ENCODE measurements around the gene ABLIM1.

DNA sequence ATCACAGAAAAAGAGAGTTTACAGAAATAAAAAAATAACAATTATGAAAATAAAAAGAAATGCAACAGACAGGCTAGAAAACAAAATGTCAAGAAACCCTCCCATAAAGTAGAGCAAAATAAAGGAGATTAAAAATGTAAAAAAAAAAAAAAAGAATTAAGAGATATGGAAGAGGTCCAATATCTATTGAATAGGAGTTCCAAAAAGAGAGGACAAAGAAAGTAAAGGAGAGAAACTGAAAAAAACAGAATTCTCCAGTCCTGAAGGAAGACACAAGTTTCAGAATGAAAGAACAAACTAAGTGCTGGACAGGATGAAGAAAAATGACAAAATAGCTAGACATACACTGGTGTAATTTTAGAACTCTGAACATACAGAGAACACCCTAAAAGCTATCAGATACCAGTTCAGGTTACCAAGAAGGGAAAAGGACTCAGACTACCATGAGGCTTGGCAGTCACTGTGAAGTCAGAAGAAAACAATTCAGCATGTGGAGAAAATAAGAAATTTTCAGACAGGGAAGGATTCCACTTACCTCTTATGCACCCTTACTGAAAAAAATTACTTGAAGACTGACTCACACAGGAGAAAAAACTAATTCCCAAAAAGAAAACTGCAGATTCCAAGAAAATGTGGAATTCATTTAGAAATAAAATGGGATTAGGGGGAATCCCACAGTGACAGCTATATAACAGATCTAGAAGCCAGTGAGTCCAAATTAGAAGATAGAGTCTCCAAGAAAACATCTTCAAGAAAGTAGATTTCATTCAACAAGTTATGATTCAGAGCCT, 40.4 kb upstream of the ABLIM1 start:
- TF ChIP-seq EP300 (IDR thresholded peaks at IDR 0.05) (no peak), POLR2A (IDR thresholded peaks at IDR 0.05) (no peak)
- TF ChIP-seq, protein P1, sequence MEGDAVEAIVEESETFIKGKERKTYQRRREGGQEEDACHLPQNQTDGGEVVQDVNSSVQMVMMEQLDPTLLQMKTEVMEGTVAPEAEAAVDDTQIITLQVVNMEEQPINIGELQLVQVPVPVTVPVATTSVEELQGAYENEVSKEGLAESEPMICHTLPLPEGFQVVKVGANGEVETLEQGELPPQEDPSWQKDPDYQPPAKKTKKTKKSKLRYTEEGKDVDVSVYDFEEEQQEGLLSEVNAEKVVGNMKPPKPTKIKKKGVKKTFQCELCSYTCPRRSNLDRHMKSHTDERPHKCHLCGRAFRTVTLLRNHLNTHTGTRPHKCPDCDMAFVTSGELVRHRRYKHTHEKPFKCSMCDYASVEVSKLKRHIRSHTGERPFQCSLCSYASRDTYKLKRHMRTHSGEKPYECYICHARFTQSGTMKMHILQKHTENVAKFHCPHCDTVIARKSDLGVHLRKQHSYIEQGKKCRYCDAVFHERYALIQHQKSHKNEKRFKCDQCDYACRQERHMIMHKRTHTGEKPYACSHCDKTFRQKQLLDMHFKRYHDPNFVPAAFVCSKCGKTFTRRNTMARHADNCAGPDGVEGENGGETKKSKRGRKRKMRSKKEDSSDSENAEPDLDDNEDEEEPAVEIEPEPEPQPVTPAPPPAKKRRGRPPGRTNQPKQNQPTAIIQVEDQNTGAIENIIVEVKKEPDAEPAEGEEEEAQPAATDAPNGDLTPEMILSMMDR (IDR thresholded peaks at IDR 0.05): no peak
